GM19397 (cell line): Measurements from ENCODE around the gene BLOC1S1.

Source experiments
- ATAC-seq: cut with Tn5 transposase; IDR thresholded peaks from one replicate; pipeline ENCODE4 v1.9.1; 2021; ENCODE audit warnings: mild to moderate bottlenecking, moderate library complexity; ENCODE audit not compliant: unreplicated experiment

BLOC1S1 gene

DNA sequence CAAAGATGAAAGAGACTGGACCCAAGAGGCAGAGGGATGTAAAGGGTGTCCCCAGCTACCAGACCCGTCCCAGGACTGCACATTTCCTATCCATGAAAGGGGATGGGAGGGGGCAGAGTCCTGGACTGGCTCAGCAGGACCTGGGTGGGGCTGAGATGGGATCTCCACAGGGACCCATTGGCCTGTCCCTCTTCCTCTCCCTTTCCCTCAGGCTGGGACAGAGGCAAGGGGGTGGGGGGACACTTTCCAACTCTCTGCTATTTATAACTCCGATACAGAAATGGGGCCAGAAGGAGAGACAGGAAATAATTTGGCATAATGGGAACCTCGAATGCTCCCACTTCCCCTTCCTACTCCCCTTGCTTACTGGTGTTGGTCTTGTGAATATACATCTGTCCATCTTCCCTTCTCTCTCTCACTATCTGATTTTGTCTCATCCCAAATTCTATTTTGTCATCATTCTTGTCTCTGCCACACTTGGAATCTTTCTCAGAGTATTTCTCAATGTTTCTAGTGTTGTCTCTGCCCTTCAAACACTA lies 7.1 kb upstream of the BLOC1S1 start:
- no peak for ATAC-seq

- no peak for ATAC-seq
Observed at GRCh38 chr12:55711786-55712553, 3.9 kb upstream of the BLOC1S1 start.

GRCh38 chr12:55712700-55713415 lies 3.0 kb upstream of the BLOC1S1 start:
- no peak for ATAC-seq

GRCh38 chr12:55713721-55714120 lies 2.1 kb upstream of the BLOC1S1 start:
- ATAC-seq, result no peak

DNA sequence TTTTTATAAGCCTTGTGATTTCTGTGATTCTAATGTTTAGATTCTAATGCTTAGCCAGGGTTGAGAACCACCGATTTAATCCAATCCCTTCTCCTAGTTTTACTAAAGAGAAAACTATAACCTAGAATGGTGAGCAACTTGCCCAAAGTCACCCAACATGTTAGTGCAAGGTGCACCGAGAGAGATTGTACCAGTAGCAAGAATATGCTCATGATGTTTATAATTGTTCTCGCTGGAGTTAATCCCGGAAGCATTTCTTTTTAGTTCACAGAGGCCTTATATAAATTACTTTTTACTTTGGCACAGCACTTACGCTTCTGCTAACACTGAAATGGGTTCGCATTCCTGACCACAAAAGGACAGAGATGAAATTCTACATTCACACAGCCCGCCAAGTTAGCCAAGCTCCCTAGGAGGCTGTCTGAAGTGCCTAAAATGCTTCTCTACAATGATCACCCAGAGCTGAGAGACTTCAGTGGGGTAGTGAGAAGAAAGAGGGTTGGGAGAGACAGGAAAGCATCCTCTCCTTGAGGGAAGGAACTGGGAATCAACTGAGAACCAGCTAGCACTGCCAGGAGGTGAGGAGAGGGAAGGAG lies 579 bp upstream of the BLOC1S1 start:
- no peak for ATAC-seq

DNA sequence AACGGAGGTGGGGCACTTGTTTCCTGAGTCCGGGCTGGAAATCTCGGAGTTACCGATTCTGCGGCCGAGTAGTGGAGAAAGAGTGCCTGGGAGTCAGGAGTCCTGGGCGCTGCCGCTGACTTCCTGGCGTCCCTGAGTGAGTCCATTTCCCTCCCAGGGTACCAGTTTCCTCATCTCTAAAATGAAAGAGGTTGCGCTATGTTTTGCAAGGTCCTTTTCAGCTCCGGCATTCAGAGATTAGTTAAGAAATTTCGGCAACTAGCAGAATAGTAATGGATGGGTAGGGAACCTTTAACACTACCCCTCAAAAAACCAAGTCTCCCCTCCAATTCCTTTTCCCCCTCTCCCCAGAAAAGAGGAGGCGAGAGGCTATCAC lies 724 bp downstream of the BLOC1S1 start:
- no peak for ATAC-seq

DNA sequence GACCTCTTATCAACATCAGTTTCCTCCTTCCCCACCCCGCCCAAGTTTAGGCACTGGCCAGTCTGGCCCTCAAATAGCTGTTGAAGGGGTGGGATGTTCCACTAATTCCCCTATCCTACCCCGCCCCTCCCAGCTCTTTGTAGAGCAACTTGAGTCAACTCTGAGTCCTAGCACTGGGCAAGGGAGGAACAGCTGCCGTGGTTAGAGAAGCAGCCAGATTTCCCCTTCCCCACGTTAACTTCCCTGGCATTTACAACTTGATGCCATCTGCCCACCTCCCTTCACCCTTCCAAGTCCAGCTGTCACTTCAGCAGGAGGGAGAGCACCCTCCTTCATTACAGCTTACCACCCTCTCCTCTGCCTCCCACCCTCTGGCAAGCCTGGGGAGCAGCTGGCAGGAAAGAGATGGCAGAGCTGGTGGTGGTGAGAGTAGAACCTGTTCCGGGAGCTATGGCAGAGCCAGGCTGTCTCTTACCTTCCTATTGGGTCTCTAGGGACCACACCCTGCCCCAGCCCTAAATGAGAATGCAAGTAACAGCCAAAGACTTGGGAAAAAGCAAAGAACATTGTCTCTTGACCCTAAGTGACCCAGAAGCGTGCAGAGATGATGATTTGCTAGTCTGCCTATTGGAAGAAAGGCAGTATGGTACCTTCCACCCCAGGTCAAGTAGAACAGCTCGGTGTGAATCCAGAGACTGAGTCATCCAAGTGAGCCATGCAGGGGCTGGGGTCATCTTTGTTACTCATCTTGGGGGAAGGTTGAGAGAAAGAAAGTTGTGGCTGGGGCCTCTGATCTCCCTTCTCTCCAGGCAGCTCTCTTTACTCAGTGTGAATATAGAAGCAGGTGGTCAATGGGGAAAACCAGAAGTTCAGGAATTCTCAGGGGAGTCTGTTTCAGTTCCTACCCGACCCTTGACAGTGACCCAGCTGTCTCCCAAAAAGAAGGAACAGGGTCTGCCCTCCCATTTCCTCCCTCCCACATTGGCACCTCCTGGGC lies 1.5 kb downstream of the BLOC1S1 start:
- no peak for ATAC-seq

DNA sequence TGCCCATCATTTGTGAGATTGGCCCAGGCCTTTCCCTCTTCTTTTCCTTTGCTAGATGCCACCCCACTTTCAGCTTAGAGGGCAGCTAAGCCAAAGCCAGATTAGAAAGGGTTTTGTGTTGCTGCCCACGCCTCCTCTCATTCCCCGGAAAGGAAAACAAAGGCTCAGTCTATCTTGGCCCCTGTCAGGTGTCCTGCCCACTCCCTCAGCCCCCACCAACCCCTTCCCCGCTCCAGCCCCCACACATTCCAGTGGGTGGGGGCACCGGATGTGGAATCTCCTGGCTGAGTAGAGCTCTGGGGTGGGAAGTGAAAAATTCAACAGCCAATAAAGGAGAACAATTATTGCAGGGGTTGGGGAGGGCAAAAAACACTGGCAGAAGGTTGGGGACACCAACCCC lies 2.2 kb downstream of the BLOC1S1 start:
- no peak for ATAC-seq

- ATAC-seq, result no peak
Observed at GRCh38 chr12:55718624-55719275, 2.9 kb downstream of the BLOC1S1 start.

GRCh38 chr12:55719371-55719770 lies 3.5 kb downstream of the BLOC1S1 start:
- no peak for ATAC-seq

GRCh38 chr12:55720071-55720564 lies 4.3 kb downstream of the BLOC1S1 start, which contains the start of gene RDH5:
Gene RDH5, plus strand, starts transcription at chr12:55720393. Its CDS starts 792 bp downstream, at chr12:55721185.
- no peak for ATAC-seq

GRCh38 chr12:55720894-55721444 lies 5.1 kb downstream of the BLOC1S1 start:
- ATAC-seq, result no peak

- ATAC-seq, result no peak
Observed at GRCh38 chr12:55721601-55722213, 5.9 kb downstream of the BLOC1S1 start.

GRCh38 chr12:55722948-55723347 lies 7.1 kb downstream of the BLOC1S1 start:
- no peak for ATAC-seq

GRCh38 chr12:55723516-55724225 lies 7.8 kb downstream of the BLOC1S1 start:
- ATAC-seq, result no peak

DNA sequence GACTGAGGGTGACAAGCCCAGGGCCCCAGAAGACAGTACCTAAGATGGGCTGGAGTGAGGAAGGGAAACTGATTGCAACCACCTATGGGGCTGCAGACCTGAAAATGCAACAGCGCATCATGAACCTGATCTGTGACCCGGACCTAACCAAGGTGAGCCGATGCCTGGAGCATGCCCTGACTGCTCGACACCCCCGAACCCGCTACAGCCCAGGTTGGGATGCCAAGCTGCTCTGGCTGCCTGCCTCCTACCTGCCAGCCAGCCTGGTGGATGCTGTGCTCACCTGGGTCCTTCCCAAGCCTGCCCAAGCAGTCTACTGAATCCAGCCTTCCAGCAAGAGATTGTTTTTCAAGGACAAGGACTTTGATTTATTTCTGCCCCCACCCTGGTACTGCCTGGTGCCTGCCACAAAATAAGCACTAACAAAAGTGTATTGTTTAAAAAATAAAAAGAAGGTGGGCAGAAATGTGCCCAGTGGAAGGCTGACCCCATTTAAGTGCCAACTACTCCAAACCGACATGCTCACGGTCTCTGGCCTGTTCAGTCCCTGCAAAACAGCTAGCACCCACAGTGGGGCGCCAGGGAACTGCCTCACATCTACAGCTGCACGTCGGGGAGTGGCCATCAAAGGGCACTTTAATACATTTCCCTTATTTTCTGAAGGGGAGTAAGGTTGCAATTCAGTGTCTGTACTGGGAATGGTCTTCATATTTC lies 8.5 kb downstream of the BLOC1S1 start:
- no peak for ATAC-seq

DNA sequence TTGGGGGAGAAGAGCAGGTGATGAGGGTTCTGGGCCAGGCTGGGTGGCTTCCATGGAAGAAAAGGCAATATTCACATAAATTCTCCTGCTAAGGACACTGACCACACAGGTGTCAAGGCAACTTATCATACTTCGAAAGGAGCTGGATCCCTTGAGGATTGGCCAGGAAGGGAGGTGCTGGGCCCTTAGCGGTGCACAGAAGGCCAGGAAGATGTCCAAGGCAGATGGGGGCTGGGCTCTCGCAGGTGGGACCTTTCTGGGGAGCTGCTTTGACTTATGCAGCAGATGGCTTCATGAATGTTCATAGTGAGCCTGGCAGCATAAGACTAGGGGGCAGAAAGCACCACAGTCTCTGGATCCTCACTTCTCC lies 9.1 kb downstream of the BLOC1S1 start:
- ATAC-seq, result no peak

DNA sequence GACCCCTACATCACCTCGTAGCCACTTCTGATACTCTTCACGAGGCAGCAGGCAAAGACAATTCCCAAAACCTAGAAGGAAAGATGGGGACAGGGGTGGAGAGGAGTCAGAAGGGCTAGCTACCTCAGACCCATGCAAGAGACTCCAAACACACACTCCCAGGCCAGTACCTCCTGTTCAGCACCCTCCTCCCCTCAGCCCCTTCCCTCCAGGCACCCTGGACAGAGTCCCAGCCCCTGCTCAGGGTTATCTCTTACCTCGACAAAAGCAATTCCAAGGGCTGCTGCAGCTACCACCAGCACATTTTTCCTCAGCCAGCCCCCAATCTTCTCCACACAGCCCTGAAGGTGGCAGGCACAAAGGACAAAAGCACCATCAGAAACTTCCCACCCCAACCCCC lies 9.7 kb downstream of the BLOC1S1 start:
- no peak for ATAC-seq
